K562 (cell line): ENCODE results near the gene EMD.

Experiments used
- CBX8 ChIP-seq: fragments of 200-600 bp; sonication (generic); IDR thresholded peaks from 2 replicates; pipeline ENCODE4 v1.6.1; 2012; ENCODE audit warnings: borderline replicate concordance, mixed run types, low read depth, mild to moderate bottlenecking, moderate library complexity, mixed read lengths, low read length, control low read depth, inconsistent platforms; ENCODE audit not compliant: poor library complexity, severe bottlenecking; ENCODE audit errors: extremely low read depth
- CTBP1 ChIP-seq: fragments of 450-650 bp; IDR thresholded peaks from 2 replicates; pipeline ENCODE4 v1.6.1; 2016; ENCODE audit warnings: borderline replicate concordance
- CTCF ChIP-seq, 3 experiments: IDR thresholded peaks in 2 of 3; conservative IDR thresholded peaks in 1 of 3; 2 replicates each; pipeline ENCODE4 v1.5.1; 2011 to 2012; ENCODE audit warnings: low read length in 3 of 3, mild to moderate bottlenecking in 3 of 3, control low read depth in 2 of 3, improper control_type of control experiment in 1 of 3, inconsistent platforms in 1 of 3, low read depth in 1 of 3, mixed read lengths in 1 of 3, moderate library complexity in 1 of 3; ENCODE audit not compliant: insufficient read depth in 2 of 3
- ESRRB ChIP-seq: fragments of 250-450 bp; sonication (Bioruptor Pico); IDR thresholded peaks from 2 replicates; pipeline ENCODE4 v1.5.0; 2020; ENCODE audit warnings: mild to moderate bottlenecking, moderate library complexity, borderline replicate concordance
- HNRNPH1 ChIP-seq: fragments of 200-400 bp; formaldehyde crosslinking; optimal IDR thresholded peaks from 2 replicates; pipeline ENCODE3; 2017; ENCODE audit warnings: low read depth, mild to moderate bottlenecking, low read length, moderate library complexity
- POLR2A ChIP-seq: fragments of 450-650 bp; conservative IDR thresholded peaks from 2 replicates; pipeline ENCODE4 v1.6.1; 2016
- RCOR1 ChIP-seq, 2 experiments: IDR thresholded peaks; 2 replicates each; pipeline ENCODE4 v1.6.1; 2012; ENCODE audit warnings: low read depth in 2 of 2, low read length in 2 of 2, borderline replicate concordance in 1 of 2, improper control_type of control experiment in 1 of 2
- REST ChIP-seq, 2 experiments: fragments of 450-650 bp; formaldehyde crosslinking in 1 of 2; IDR thresholded peaks; 2 replicates each; pipeline versions ENCODE4 v1.4.0 to v1.6.1; 2014 to 2020; ENCODE audit warnings: mild to moderate bottlenecking in 2 of 2, borderline replicate concordance in 1 of 2, low read depth in 1 of 2
- SMARCA5 ChIP-seq: fragments of 450-650 bp; IDR thresholded peaks from 2 replicates; pipeline ENCODE4 v1.6.1; 2016
- SPI1 ChIP-seq: IDR thresholded peaks from 2 replicates; pipeline ENCODE4 v1.6.1; 2011; ENCODE audit warnings: low read depth, low read length, control low read depth, borderline replicate concordance
- TCF7L2 ChIP-seq: fragments of 150-350 bp; IDR thresholded peaks from 2 replicates; pipeline ENCODE4 v1.6.1; 2016; ENCODE audit warnings: low read depth, mild to moderate bottlenecking, low read length, moderate library complexity
- ZKSCAN8 ChIP-seq: fragments of 200-800 bp; sonication (Bioruptor generic); IDR thresholded peaks from 2 replicates; pipeline ENCODE4 v1.6.1; 2016; ENCODE audit warnings: missing genetic modification characterization, missing compliant biosample characterization
- ZNF436 ChIP-seq: fragments of 250-450, 450-650 bp; sonication (Bioruptor Pico); formaldehyde crosslinking; IDR thresholded peaks from 2 replicates; pipeline ENCODE4 v1.7.0; 2020; ENCODE audit warnings: mild to moderate bottlenecking
- TF ChIP-seq, protein P1 (sequence below), 2 experiments: fragments of 450-650 bp in 1 of 2; sonication (generic) in 1 of 2; formaldehyde crosslinking in 1 of 2; IDR thresholded peaks in 1 of 2; conservative IDR thresholded peaks in 1 of 2; 2 replicates each; pipeline versions ENCODE4 v1.6.1 to v1.8.1; 2016 to 2023; ENCODE audit warnings: mild to moderate bottlenecking in 2 of 2, moderate library complexity in 2 of 2, inconsistent platforms in 1 of 2, missing genetic modification reagents in 1 of 2

- TF ChIP-seq ZNF436 (CRISPR knock-in tag), result no peak
- TF ChIP-seq POLR2A, result no peak
- no peak for TF ChIP-seq CTCF (IDR thresholded peaks at IDR 0.05 in 2 of 3, conservative IDR thresholded peaks at IDR 0.05 in 1 of 3; ENCODE audit: insufficient read depth in 2 of 3, low read depth in 1 of 3, low read length in 3 of 3)
- no peak for TF ChIP-seq HNRNPH1
- TF ChIP-seq TCF7L2, result no peak
- no peak for TF ChIP-seq ZKSCAN8
- no peak for TF ChIP-seq SMARCA5
- no peak for TF ChIP-seq ESRRB (CRISPR knock-in tag)
- no peak for TF ChIP-seq CTBP1
- TF ChIP-seq, protein P1, sequence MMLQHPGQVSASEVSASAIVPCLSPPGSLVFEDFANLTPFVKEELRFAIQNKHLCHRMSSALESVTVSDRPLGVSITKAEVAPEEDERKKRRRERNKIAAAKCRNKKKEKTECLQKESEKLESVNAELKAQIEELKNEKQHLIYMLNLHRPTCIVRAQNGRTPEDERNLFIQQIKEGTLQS (IDR thresholded peaks at IDR 0.05), result no peak
- TF ChIP-seq, protein P1 (CRISPR knock-in tag; conservative IDR thresholded peaks at IDR 0.05), result no peak
- TF ChIP-seq RCOR1 (IDR thresholded peaks at IDR 0.05; ENCODE audit: borderline replicate concordance in 1 of 2, low read depth in 2 of 2, low read length in 2 of 2), result no peak
- TF ChIP-seq SPI1, result no peak
- no peak for TF ChIP-seq CBX8
- no peak for TF ChIP-seq REST (IDR thresholded peaks at IDR 0.05; ENCODE audit: borderline replicate concordance)
- TF ChIP-seq REST (CRISPR knock-in tag; IDR thresholded peaks at IDR 0.05; ENCODE audit: low read depth), result no peak
Observed at GRCh38 chrX:154375156-154375504, 4.0 kb upstream of the EMD start.
